ENCODE measurements around the gene REV3L.
"Not testable (repeated sequence)": the region's sequence is repeated elsewhere in the genome, so short reads cannot be mapped to it uniquely, and the experiment has no call there.

The REV3L gene

DNA sequence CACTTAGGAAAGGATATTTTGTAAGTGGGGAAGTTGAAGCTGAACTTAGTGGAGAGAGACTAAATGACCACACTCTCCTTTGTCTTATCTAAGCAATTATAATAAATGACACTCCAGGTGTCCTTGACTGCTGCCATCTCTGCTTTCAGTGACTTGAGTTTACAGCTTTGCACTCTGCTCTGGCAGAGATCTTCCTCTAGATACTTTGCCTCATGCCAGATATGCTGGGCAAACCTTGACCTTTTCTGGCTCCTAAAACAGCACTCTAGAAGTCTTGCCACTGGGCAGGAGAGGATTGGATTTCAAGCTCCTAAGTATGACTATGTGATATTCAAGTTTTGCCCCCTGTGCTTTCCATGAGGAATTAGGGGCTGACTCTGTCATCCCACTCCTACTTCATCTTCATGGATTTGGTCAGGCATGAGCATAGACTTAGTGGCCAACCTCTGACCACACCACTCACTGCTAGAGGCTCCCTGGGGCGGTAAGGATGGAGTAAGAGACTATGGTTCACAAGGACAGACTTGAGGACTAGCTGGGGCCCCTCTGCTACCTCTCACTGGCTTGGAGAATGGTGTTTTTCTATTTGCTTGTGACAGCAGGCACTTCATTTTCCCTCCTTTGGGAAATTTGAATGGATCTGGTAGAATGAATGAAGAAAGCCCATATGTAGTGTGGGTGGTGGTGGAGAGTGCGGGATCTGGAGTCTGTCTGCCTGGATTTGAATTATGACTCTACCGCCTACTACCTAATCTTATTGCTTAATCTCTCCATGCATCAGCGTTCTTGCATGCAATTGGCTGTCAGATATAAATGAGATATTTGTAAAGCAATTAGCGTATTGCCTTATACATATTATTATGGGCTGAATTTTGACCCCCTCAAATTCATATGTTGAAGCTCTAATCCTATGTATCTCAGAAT, 191.4 kb downstream of the REV3L start:
- peak in 10 of 42 donors; percentile 15 to 50 (median 26) for DNase-seq
- intact Hi-C loops (cut with DNase I) = no loop called here

DNA sequence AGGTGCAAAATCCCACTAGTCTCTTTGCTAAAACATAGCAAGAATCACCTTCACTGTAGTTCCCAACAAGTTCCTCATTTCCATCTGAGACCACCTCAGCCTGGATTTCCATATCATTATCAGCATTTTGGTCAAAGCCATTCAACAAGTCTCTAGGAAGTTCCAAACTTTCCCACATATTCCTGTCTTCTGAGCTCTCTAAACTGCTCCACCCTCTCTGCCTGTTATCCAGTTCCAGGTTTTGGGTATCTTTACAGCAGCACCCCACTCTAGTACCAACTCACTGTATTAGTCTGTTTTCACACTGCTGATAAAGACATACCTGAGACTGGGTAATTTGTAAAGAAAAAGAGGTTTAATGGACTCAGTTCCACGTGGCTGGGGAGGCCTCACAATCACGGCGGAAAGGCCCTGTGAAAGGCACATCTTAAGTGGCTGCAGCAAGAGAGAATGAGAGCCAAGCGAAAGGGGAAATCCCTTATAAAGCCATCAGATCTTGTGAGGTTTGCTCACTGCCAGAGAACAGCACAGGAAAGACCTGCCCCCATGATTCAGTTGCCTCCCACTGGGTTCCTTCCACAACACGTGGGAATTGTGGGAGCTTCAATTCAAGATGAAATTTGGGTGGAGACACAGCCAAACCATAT, 192.2 kb downstream of the REV3L start:
- intact Hi-C loops (cut with DNase I) = not testable (repeated sequence)
- DNase-seq = peak in 41 of 42 donors; percentile 3 to 76 (median 51)

DNA sequence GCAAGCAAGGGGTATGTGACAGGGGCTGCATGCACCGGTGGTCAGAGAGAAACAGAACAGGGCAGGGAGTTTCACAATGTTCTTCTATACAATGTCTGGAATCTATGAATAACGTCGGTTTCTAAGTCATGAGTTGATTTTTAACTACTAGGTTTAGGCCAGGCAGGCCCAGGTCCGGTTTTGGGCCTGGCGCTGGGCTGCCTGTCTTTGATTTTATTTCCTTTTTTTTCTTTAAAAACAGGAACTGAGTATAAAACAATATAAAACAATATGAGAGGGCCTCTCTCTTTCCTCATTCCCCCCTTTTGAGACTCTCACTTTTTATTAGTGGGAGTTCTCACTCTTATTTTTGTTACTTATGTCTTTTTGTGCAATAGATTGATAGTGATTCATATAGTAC, 198.7 kb downstream of the REV3L start:
- DNase-seq; intact Hi-C loops (cut with DNase I): not testable (repeated sequence)

DNA sequence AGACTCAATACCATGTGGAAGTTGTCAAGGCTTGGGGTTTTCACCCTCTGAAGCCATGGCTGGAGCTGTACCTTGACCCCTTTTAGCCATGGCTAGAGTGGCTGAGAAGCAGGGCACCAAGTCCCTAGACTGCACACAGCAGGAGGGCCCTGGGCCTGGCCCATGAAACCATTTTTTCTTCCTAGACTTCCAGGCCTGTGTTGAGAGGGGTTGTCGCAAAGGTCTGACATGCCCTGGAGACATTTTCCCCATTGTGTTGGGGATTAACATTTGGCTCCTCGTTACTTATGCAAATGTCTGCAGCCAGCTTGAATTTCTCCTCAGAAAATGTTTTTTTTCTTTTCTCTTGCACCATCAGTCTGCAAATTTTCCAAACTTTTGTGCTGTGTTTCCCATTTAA, 199.3 kb downstream of the REV3L start:
- no peak for DNase-seq
- intact Hi-C loops (cut with DNase I) = no loop called here

DNA sequence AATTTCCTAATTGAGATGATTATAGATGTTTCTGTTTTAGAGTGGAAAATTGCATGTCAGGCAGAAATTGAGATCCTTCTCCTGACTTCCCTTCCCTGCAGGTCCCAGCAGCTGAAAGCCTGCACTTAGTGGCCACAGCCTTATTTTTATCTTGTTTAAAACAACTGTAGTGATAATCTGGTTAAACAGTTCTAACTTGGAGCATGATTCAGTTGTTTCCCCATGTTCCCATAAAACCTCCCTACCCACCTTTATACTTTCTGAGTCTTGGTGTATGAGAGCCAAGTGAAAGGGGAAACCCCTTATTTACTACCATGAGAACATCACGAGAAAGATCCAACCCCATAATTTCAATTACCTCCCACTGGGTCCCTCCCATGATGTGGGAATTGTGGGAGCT, 200.5 kb downstream of the REV3L start:
- intact Hi-C loops (cut with DNase I) = no loop called here
- no peak for DNase-seq

DNA sequence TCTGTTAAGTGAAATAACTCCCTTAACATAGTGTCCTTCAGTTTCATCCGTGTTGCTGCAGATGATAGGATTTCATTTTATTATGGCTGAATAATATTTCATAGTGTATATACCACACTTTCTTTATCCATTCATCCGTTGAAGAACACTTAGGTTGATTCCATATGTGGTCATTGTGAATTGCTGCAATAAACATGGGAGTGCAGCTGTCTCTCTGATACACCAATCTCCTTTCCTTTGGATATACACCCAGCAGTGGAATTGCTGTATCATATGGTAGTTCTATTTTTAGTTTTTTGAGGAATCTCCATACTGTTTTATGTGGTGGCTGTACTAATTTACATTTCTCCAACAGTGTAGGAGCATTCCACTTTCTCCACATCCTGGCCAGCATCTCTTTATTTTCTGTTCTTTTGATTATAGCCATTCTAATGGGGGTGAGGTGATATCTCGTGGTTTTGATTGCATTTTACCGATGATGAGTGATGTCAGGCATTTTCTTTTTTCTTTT, 202.5 kb downstream of the REV3L start:
- no peak for DNase-seq
- intact Hi-C loops (cut with DNase I) = no loop called here

DNA sequence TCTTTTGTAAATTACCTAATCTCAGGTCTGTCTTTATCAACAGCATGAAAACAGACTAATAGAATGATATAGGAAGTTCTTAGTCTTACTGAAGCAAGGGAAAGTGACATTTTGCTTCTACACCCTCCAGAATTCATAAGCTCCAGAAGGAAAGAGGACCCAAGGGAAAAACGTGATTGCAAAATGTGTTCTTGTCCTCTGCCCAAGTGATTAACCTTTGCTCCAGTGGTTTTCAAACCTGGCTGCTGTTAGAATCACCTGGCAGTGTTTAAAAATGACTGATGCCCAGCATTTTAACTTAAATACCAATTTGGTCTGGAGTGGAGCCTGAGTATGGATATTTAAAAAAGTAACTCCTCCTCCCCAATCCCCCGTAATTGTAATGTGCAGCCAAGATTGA, 204.3 kb downstream of the REV3L start:
- intact Hi-C loops (cut with DNase I) = no loop called here

DNA sequence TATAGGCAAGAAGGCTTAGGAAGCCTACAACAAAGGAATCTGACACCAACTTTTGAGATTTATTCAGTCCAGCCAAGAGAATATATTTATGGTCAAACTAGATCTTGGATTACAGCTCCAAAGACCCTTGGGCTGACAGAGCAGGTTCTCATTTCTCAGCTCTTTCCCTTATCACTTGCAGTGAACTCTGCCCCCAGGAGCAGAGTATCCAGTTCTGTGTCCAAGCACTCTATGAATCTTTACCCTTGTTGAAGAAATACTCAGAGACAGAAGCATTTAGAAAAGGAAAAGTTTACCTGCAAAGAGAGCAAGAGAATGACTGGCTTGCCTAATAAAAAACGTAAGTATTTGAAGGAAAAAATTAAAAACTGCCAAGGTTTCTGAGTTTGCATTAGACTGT, 205.2 kb downstream of the REV3L start:
- intact Hi-C loops (cut with DNase I) = no loop called here
- DNase-seq = no peak

More for the DNA sequence above, 204.3 kb downstream of the REV3L start:
- DNase-seq = no peak

DNA sequence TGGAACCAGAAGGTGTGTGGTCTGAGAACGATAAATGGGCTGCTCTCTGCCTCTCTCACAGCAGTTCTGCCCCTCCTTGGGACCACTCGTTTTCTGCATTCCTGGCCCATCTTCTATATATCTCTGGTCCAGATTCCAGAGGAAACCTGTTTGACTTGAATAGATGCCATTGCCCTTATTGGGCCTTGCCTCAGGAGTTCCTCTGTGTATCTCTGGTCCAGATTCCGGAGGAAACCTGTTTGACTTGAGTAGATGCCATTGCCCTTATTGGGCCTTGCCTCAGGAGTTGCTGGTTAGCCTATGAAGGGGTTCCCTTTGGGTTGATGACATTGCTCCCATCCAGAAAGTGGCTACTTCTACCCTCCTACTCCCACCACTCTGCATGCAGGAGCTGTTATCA, 206.3 kb downstream of the REV3L start:
- no peak for DNase-seq
- intact Hi-C loops (cut with DNase I) = no loop called here

DNA sequence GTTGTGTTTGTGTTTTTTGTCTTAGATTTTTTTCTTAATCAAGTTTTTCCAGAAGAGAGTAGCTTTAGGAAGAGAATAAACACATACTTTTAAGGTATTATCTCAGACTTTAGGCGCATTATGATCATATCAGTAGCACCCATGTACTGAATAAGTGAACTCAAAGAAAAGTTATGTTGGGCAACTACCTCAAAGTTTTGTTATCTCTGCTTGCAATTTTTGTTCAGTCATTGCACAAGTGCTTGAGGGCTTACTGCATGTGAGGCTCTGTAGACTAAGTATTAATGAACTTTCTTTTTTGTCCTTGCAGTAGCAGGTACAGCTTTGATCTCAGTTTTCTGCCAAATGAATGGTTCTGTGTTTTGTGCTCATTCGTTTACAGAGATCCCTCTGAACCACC, 206.7 kb downstream of the REV3L start:
- no peak for DNase-seq
- intact Hi-C loops (cut with DNase I) = no loop called here

DNA sequence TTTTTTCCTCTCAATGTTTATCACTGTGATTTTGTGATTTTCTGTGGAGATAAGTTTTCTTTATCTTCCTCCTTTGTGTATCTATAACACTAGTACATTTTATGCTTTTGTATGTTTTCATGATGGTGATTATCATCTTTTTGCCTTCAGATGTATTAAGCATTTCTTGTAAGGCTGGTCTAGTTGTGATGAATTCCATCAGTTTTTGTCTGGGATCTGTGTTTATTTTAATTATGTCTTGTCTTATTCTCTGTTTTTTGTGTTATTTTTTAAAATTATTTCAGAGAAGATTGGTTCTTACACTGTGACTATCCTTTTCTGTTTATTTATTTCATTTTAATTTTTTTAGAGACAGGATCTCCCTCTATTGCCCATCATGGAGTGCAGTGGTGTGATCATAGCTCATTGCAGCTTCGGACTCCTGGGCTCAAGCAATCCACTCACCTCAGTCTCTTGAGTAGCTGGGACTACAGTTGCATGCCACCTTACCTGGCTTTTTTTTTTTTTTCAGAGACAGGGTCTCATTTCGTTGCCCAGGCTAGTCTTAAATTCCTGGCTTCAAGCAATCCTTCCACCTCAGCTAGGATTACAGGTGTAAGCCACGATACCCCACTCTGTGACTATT, 208.3 kb downstream of the REV3L start:
- DNase-seq = no peak
- intact Hi-C loops (cut with DNase I) = no loop called here

DNA sequence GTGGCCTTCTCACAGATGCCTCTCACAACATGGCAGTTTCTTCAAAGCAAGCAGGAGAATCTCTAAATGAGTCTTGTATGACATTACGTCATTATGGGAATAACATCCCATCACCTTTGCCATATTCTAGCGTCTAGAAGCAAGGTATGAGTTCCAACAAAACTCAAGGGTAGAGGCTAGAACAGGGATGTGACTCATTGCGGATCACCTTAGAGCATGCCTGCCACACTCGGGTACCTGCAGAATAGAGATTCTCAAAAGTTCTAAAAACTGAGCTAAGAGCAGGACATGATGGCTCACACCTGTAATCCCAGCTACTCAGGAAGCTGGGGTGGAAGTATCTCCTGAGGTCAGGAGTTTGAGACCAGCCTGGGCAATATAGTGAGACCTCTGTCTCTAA, 212.9 kb downstream of the REV3L start:
- no peak for DNase-seq
- intact Hi-C loops (cut with DNase I) = no loop called here

DNA sequence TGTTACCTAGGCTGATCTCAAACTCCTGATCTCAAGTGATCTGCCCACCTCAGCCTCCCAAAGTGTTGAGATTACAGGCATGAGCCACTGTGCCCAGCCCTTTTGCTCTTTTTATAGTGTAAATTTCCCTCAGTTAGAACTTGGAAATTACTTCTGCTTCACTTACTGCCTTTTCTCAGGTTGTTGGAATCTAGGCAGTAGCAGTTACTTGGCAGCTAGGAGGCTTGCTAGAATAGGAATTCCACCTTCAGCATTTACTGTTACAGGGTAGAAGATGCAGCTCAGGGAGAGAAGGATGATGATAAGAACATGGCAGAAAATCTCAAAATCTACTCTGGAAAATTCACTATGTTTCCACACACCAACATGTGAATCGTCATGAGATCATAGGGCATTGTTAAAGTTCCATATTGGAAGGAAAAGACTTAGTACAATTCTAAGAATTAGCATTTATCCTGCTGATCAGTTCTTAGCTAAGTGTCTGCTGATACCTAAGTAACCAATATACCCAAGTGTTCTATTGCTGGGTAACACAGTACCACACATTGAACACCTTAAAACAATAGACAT, 213.5 kb downstream of the REV3L start:
- DNase-seq = no peak
- intact Hi-C loops (cut with DNase I) = no loop called here

DNA sequence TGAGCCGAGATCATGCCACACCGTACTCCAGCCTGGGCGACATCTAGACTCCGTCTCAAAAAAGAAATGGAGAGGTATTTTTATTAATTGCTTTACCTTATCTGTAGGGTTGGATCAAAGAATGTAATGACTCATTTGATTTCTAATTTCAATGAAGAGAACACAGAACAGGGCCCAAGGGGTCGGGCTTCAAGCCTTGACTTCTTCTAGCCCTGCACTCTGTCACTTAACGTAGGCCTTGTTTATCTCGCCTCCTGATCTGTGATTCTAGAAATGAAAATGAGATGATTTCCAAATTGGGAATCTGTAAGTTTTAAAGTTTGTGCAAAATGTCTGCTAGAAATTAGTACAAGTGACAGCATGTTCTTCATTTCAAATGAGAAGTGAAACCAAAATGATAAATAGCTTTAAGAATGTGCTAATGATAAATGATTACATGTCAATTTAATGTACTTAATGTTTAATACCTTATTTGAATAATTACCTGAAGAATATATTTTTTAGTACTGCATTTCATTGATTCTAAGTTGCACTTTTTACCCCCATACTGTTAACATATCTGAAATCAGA, 215.2 kb downstream of the REV3L start:
- DNase-seq = no peak
- intact Hi-C loops (cut with DNase I) = no loop called here

DNA sequence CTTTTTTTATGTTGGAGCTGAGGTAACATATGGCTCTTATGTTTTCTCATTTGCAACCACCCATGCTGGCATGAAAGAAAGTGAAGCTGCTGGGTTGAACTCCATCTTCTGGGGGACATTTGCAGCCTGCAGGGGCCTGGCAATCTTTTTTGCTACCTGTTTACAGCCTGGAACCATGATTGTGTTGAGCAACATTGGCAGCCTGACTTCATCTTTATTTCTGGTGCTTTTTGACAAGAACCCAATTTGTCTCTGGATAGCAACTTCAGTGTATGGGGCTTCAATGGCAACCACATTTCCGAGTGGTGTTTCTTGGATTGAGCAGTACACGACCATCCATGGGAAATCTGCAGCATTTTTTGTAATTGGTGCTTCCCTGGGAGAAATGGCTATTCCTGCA, 216.7 kb downstream of the REV3L start:
- intact Hi-C loops (cut with DNase I) = no loop called here
- DNase-seq = no peak

DNA sequence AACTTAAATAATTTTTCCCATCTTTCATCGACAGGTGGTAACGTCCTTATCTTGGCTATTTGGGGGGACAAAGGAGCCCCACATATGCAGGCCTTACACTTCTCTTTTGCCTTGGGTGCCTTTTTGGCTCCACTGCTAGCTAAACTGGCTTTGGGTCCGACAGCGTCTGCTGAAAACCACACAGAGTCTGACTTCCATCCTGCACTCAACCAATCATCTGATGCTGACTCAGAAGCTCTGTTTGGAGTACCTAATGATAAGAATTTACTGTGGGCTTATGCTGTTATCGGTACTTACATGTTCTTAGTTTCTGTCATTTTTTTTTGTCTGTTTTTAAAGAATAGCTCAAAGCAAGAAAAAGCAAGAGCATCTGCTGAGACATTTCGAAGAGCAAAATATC, 217.2 kb downstream of the REV3L start:
- intact Hi-C loops (cut with DNase I) = no loop called here
- DNase-seq = peak in 4 of 42 donors; percentile 6 to 40 (median 24)

DNA sequence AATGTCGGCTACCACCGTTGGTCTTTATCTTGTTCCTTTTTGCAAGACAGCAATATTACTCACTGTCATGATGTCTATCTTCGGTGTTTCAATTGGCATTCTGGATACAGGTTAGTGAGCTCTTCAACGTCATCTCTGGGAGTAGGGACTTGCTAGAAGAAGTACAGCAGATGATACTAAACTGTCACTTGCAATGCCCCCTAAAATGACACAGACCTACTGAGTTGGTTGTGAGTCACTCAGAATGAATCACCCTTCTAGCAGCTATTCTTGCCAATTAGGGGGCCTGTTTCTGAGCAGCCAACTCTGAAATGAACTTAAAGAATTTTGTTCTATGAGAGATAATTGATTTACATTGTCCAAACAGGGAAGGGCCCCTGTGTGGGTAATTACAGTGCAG, 219.2 kb downstream of the REV3L start:
- intact Hi-C loops (cut with DNase I) = no loop called here
- DNase-seq = peak in 14 of 42 donors; percentile 7 to 74 (median 28)

DNA sequence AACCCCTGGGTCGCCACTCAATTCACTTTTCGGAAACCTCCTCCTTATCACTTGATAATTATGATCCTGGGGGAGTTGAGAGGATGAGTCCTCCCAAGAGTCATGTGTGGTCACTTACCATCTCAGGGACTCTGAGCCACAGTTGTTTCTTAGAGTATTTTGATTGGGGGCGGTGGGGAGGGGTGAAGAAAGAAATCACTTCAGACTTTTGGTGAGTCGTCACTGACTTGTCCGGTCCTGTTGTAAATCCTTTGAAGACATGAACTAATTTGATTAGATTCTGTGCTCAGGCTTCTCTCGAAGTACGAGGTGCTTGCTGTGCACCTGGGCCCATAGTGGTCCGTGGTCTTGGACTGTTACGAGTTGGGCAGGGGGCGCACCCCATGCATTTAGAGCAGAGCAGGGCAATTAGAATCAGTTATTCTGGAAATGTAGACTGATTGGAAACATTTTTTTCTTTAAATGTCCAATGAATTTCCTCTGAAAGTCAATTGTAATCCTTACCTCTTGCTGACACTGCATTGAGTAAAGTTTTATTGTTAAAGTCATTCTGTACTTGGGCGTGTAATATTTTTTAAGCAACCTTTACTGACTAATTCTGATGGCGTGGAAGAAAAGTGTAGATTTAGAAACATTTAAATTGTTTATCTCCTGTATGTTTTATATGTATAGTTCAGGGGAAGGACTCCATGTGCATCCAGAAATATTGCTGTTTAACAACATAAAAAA, 222.3 kb downstream of the REV3L start:
- intact Hi-C loops (cut with DNase I) = no loop called here
- DNase-seq = no peak

Data from head of caudate nucleus (tissue), 42 donors.